Erythroblast (primary cell): ENCODE measurements around the gene MAMLD1.

Experiments
- GATA1 ChIP-seq: IDR thresholded peaks from 2 replicates; pipeline ENCODE4 v1.6.1; 2011; ENCODE audit warnings: low read depth, mild to moderate bottlenecking, control low read depth, low read length, moderate library complexity
- POLR2A ChIP-seq: IDR thresholded peaks from 2 replicates; pipeline ENCODE4 v1.6.1; 2011; ENCODE audit warnings: mild to moderate bottlenecking, low read length

DNA sequence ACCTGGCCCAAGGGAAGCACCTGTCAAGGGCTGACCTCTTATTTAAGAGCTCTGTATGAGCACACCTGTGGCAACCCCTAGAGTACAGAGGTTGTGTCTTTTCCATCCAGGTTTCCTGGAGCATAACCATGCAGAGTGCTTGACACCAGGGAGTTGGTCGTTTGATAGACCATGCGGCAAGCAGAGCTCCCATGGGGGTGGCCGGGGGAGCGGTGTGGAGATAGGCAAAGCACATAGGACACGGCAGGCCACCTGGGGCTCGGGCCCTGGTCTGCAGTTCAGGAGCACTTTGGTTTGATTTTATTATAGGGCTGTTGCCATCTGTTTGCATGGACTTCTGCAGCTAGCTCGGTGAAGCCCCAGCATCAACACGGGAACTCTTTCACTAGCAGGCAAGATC is 110.3 kb downstream of the MAMLD1 start:
- TF ChIP-seq POLR2A (no peak), GATA1 (no peak)
